ENCODE data around the gene PIGL.
A peak's percentile ranks its signal among the peaks of the same experiment; 100 is the strongest.
"Not testable (repeated sequence)": the region's sequence is repeated elsewhere in the genome, so short reads cannot be mapped to it uniquely, and the experiment has no call there.

The PIGL gene

DNA sequence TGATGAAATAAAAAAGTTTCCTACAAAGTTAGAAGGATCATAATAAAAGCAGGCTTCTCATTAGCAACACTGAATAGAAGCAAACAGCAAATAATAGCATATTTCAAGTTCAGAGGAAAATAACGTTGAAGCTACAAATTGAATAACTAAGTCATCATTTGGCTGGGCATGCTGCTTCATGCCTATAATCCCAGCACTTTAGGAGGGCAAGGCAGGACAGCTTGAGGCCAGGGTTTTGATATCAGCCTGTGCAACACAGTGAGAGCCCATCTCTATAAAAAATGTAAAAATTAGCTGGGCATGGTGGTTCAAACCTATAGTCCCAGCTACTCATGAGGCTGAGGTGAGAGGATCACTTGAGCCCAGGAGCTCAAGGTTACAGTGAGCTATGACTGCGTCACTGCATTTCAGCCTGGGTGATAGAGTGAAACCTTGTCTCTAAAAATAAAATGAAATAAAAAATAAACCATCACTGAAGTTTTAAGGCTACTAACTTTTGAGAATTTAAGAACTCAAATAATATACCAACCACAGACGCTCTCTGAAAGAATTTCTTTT lies 27.1 kb upstream of the PIGL start:
- TF ChIP-seq, protein P1, sequence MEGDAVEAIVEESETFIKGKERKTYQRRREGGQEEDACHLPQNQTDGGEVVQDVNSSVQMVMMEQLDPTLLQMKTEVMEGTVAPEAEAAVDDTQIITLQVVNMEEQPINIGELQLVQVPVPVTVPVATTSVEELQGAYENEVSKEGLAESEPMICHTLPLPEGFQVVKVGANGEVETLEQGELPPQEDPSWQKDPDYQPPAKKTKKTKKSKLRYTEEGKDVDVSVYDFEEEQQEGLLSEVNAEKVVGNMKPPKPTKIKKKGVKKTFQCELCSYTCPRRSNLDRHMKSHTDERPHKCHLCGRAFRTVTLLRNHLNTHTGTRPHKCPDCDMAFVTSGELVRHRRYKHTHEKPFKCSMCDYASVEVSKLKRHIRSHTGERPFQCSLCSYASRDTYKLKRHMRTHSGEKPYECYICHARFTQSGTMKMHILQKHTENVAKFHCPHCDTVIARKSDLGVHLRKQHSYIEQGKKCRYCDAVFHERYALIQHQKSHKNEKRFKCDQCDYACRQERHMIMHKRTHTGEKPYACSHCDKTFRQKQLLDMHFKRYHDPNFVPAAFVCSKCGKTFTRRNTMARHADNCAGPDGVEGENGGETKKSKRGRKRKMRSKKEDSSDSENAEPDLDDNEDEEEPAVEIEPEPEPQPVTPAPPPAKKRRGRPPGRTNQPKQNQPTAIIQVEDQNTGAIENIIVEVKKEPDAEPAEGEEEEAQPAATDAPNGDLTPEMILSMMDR (IDR thresholded peaks at IDR 0.05), result no peak
- H3K27me3 ChIP-seq, result no peaks in the 10 kb centered on the region
- peaks cover 12 to 34% (median 20%) of the 10 kb centered on the region in 3 donors for H3K36me3 ChIP-seq
- H3K4me3 ChIP-seq, result no peak overlapping the region
- DNase-seq, result no peak
- H3K4me1 ChIP-seq, result peaks cover 0 to 7% (median 2%) of the 10 kb centered on the region in 4 donors
- H3K27ac ChIP-seq, result no peak overlapping the region
- intact Hi-C loops (cut with DNase I; ENCODE audit: low total_unique reads), result no loop called here
- H3K9me3 ChIP-seq, result no peaks in the 10 kb centered on the region

DNA sequence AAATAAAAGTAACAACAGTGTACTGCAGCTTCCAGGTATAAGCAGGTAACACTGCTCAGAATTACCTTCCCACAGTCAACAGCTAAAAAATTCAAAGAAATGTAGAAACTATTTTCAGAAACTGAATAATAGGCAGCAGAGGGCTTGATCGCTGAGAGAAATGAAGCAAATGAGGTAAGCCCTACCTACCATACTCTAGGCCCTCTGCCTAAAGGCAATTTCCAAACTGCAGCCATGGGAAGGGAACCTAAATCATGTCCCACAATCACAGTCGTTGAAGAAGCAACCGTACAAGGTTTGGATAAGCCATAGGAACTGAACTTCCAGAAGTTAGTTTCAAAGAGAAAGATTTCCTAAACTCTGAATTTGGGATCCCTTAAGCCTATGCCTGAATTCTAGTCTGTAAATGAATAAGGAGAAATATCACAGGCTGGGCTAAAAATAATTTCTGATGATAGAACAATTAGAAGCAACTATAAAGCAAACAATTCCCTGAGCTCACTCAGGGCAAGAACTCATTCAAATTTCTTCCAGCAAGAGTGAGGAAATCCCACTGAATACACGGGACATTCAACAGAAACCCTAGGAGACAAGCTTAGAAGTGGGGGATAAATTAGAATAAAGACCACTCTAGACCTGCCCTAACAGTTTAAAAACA lies 26.2 kb upstream of the PIGL start:
- intact Hi-C loops (cut with DNase I; ENCODE audit: low total_unique reads), result no loop called here
- no peaks in the 10 kb centered on the region for H3K9me3 ChIP-seq
- H3K4me1 ChIP-seq, result peaks cover 0 to 7% (median 2%) of the 10 kb centered on the region in 4 donors
- H3K27ac ChIP-seq, result no peak overlapping the region
- TF ChIP-seq, protein P1 (IDR thresholded peaks at IDR 0.05), result no peak
- H3K27me3 ChIP-seq, result no peaks in the 10 kb centered on the region
- peaks cover 9 to 31% (median 20%) of the 10 kb centered on the region in 3 donors for H3K36me3 ChIP-seq
- DNase-seq, result no peak
- no peak overlapping the region for H3K4me3 ChIP-seq

DNA sequence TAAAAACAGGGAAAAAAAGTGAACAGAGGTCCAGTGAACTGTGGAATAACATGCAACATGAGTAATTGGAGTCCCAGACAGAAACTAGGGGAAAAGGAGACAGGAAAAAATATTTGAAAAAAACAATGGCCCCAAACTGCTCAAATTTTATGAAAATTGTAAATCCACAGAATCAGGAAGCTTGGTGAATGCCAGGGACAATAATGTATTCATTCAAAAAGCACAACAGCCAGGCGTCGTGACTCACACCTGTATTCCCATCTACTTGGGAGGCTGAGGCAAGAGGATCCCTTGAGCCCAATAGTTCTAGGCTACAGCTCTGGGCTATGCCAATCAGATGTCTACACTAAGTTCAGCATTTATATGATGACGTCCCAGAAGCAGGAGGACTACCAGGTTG lies 25.4 kb upstream of the PIGL start:
- Histone ChIP-seq H3K27ac (no peak overlapping the region), H3K4me1 (peaks cover 0 to 7% (median 2%) of the 10 kb centered on the region in 4 donors), H3K36me3 (peaks cover 7 to 28% (median 20%) of the 10 kb centered on the region in 3 donors), H3K27me3 (no peaks in the 10 kb centered on the region), H3K9me3 (no peaks in the 10 kb centered on the region), H3K4me3 (no peak overlapping the region)
- intact Hi-C loops (cut with DNase I; ENCODE audit: low total_unique reads), result no loop called here
- no peak for DNase-seq
- TF ChIP-seq, protein P1 (IDR thresholded peaks at IDR 0.05), result no peak

DNA sequence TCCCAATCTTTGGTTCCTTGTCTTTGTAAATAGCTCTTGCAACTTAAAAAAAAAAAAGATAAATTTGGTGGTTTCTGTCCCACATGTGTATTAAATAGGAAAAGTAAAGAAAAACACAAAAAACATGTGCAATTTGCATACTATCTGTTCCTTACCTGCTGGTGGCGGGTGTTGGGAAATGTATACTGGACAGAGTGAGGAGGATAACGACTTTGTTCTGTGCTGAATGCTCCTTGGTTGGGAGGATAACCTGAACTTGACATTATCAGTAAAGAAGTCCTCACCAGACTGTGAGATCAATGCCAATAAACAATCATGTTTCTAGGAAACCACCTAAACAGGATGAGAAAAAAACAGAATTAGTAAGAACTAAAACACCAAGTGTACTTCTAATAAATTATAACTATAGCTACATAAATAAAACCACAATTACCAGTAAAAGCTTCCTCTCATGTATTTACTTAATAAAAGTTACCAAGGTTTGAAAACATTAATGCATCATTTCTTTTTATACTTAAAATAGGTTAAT lies 22.6 kb upstream of the PIGL start:
- DNase-seq; intact Hi-C loops (cut with DNase I; ENCODE audit: low total_unique reads); H3K27ac ChIP-seq; H3K4me3 ChIP-seq; H3K27me3 ChIP-seq; H3K9me3 ChIP-seq: not testable (repeated sequence)
- Histone ChIP-seq H3K4me1 (peaks cover 0 to 12% (median 7%) of the 10 kb centered on the region in 4 donors), H3K36me3 (peaks cover 7 to 28% (median 20%) of the 10 kb centered on the region in 3 donors)

DNA sequence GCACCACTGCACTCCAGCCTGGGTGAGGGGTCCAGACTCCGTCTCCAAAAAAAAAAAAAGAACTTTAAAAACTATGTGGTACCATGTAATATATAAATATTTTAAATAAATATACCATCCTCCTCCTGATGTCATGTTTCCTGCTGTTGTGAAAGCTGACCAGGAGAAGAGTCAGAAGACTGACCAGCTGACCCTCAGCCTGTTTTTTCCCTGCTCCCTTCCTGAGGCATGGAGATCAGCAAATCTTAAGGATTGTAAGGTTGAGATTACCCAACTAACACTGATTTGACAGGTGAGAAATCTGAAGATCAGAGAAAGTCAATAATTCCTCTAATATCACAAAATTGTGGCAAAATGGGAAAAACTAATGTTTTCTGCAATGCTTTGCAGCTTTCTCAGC lies 19.7 kb upstream of the PIGL start:
- TF ChIP-seq, protein P1 (IDR thresholded peaks at IDR 0.05), result no peak
- intact Hi-C loops (cut with DNase I; ENCODE audit: low total_unique reads), result no loop called here
- no peaks in the 10 kb centered on the region for H3K9me3 ChIP-seq
- peaks cover 0 to 42% (median 24%) of the 10 kb centered on the region in 4 donors for H3K4me1 ChIP-seq
- H3K36me3 ChIP-seq, result peaks cover 7 to 18% (median 13%) of the 10 kb centered on the region in 3 donors
- H3K27ac ChIP-seq, result no peak overlapping the region
- no peak for DNase-seq
- H3K4me3 ChIP-seq, result no peak overlapping the region
- H3K27me3 ChIP-seq, result no peaks in the 10 kb centered on the region

DNA sequence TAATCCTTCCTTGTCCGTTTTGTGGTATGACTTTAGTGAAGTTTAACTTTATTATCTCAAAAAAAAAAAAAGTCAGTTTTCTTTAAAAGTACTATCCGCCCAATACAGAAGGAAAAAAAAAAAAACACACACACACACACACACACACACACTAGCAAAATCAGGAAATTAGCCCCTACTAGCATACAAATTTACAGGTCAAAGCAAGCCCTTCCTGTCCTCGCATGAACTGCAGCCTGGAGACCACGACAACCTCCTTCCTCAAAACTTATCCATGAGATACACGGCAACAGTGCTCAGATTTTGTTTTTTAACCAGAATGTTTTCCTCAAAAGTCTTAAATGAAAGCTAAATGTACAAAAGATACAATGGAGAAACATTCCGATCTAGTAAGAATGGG lies 17.9 kb upstream of the PIGL start:
- TF ChIP-seq, protein P1 (IDR thresholded peaks at IDR 0.05), result no peak
- no peaks in the 10 kb centered on the region for H3K9me3 ChIP-seq
- DNase-seq, result no peak
- no peak overlapping the region for H3K4me3 ChIP-seq
- H3K27me3 ChIP-seq, result no peaks in the 10 kb centered on the region
- peak overlapping the region in 1 of 2 donors; percentile 21 for H3K27ac ChIP-seq
- peaks cover 0 to 7% (median under 1%) of the 10 kb centered on the region in 3 donors for H3K36me3 ChIP-seq
- intact Hi-C loops (cut with DNase I; ENCODE audit: low total_unique reads), result no loop called here
- H3K4me1 ChIP-seq, result peaks cover 0 to 55% (median 34%) of the 10 kb centered on the region in 4 donors

DNA sequence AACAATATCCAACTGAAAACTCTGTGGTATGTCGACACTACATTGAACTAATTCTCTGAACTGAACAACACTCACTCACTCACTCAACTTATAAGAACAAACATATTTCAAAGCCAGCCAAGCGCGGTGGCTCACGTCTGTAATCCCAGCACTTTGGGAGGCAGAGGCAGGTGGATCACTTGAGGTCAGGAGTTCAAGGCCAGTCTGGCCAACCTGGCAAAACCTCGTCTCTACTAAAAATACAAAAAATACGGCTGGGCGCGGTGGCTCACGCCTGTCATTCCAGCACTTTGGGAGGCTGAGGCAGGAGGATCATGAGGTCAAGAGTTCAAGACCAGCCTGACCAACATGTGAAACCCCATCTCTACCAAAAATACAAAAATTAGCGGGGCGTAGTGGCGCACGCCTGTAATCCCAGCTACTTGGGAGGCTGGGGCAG lies 15.3 kb upstream of the PIGL start:
- Histone ChIP-seq H3K4me1 (peaks cover 0 to 61% (median 37%) of the 10 kb centered on the region in 4 donors), H3K27ac (peak overlapping the region in 1 of 2 donors; percentile 67)
- H3K36me3 ChIP-seq; H3K27me3 ChIP-seq; DNase-seq; H3K4me3 ChIP-seq; H3K9me3 ChIP-seq; intact Hi-C loops (cut with DNase I; ENCODE audit: low total_unique reads): not testable (repeated sequence)

DNA sequence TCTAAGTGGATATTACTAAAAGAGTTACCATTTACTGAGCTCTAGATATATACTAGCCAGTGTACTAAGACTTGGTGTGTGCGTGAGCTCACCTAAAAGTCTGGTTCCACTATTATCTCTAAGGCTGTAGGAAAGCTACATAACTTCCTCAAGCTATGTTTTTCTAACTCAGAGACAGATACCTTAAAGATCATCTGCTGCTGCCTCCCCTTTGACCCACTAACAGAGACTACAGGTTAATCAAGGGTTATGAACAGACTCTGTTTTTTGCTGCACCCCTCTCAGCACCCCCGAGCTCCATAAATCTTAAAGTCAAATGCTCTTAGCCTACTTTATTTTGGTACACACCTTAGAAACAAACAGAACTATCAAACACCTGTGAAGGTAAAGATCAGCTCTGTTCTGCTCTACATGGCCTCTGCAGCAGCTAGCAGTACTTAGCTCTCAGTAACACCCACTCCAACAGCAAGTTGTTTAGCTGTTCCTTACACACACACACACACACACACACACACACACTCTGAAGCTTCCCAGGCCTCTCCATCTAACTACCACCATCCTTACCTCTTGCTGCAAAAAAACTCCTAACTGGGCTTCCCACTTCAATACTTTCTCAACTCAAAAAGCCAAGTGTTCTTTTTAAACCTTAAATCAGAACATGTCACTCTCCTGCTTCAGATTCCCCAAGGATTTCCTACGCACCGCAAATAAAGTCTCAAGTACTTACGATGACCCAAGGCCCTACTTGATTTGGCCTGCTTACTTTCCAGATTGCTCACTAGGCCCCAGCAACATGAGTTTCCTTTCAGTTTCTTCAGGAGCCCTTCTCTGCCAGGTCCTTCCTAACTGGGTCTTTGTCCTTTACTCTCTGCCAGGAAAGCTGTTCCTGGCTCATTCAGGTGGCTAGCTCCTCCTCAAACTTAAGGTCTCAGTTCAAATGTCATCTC lies 14.2 kb upstream of the PIGL start:
- H3K9me3 ChIP-seq; intact Hi-C loops (cut with DNase I; ENCODE audit: low total_unique reads); H3K36me3 ChIP-seq; H3K27me3 ChIP-seq; H3K4me3 ChIP-seq; DNase-seq: not testable (repeated sequence)
- H3K27ac ChIP-seq, result peak overlapping the region; percentile 65 to 67
- H3K4me1 ChIP-seq, result peaks cover 0 to 61% (median 37%) of the 10 kb centered on the region in 4 donors
